WTC11 (cell line): Measurements from ENCODE around the gene SYK.

Source experiments
- JUN ChIP-seq: sonication (generic); formaldehyde crosslinking; IDR thresholded peaks from 2 replicates; pipeline ENCODE4 v1.8.0; 2023; ENCODE audit warnings: mild to moderate bottlenecking, missing genetic modification reagents
- SMAD3 ChIP-seq: sonication (generic); formaldehyde crosslinking; IDR thresholded peaks from 2 replicates; pipeline ENCODE4 v1.8.0; 2022; ENCODE audit warnings: missing genetic modification reagents, mild to moderate bottlenecking, borderline replicate concordance
- SP1 ChIP-seq: sonication (generic); formaldehyde crosslinking; conservative IDR thresholded peaks from 2 replicates; pipeline ENCODE4 v1.8.1; 2022; ENCODE audit warnings: missing genetic modification reagents
- ZBTB21 ChIP-seq: sonication (generic); formaldehyde crosslinking; IDR thresholded peaks from 2 replicates; pipeline ENCODE4 v1.8.1; 2023; ENCODE audit warnings: mild to moderate bottlenecking, missing genetic modification reagents, borderline replicate concordance
- TF ChIP-seq, protein P1 (sequence below): fragments of 200-600 bp; IDR thresholded peaks from 2 replicates; pipeline ENCODE4 v1.8.0; 2022; ENCODE audit warnings: antibody characterized with exemption
- TF ChIP-seq, protein P2 (sequence below): sonication (generic); formaldehyde crosslinking; IDR thresholded peaks from 2 replicates; pipeline ENCODE4 v1.8.0; 2022; ENCODE audit warnings: mild to moderate bottlenecking, missing genetic modification reagents

DNA sequence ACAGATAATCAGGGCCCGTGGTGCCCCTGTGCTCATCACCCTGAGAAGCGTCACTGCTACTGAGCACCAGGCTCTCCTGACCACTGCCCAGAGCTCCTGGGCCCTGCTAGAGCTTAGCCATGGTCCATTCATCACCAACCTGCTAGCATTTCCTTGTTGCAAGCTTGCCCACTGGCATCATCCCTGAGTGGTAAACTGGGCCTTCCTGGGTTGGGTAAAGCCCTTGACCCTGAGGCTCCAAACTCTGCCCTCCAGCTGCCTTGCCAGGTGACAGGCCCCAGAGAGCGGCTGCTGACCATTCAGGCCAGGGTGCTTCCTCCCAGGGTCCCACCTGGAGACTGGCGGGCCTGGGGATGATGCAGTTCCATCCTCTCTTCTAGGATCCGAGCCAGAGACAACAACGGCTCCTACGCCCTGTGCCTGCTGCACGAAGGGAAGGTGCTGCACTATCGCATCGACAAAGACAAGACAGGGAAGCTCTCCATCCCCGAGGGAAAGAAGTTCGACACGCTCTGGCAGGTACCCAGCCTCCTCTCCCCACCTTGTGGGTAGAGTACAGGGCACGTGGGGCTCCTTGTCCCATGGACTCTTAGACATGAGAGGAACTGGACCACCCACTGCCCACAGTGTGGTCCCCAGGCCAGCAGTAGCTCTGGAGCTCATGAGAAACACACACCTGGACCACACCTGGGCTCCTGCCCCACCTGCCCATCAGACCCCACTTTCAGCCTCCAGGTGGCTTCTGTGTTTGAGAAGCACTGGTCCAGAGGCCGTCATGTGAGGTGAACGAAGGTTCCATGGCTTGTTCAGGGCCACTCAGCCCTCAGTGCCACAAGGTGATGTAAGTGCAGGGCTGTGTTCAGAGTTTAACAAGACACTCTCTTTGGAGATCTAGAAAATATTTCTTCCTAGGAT, 60.5 kb downstream of the SYK start:
- TF ChIP-seq ZBTB21 (CRISPR knock-in tag) (no peak), SMAD3 (CRISPR knock-in tag) (no peak), JUN (CRISPR knock-in tag) (no peak), SP1 (CRISPR knock-in tag) (no peak)
- TF ChIP-seq, protein P1, sequence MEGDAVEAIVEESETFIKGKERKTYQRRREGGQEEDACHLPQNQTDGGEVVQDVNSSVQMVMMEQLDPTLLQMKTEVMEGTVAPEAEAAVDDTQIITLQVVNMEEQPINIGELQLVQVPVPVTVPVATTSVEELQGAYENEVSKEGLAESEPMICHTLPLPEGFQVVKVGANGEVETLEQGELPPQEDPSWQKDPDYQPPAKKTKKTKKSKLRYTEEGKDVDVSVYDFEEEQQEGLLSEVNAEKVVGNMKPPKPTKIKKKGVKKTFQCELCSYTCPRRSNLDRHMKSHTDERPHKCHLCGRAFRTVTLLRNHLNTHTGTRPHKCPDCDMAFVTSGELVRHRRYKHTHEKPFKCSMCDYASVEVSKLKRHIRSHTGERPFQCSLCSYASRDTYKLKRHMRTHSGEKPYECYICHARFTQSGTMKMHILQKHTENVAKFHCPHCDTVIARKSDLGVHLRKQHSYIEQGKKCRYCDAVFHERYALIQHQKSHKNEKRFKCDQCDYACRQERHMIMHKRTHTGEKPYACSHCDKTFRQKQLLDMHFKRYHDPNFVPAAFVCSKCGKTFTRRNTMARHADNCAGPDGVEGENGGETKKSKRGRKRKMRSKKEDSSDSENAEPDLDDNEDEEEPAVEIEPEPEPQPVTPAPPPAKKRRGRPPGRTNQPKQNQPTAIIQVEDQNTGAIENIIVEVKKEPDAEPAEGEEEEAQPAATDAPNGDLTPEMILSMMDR = no peak
- TF ChIP-seq, protein P2, sequence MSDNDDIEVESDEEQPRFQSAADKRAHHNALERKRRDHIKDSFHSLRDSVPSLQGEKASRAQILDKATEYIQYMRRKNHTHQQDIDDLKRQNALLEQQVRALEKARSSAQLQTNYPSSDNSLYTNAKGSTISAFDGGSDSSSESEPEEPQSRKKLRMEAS = no peak
